GM21529 (cell line): ENCODE data around the gene CELF6.
"Not testable (repeated sequence)": the region's sequence is repeated elsewhere in the genome, so short reads cannot be mapped to it uniquely, and the experiment has no call there.

ENCODE experiments used
- ATAC-seq: cut with Tn5 transposase; IDR thresholded peaks from one replicate; pipeline ENCODE4 v1.9.1; 2021; ENCODE audit not compliant: unreplicated experiment

CELF6 gene

GRCh38 chr15:72318408-72318942 lies 1.5 kb downstream of the CELF6 start:
- ATAC-seq = no peak

GRCh38 chr15:72315706-72316370 lies 4.1 kb downstream of the CELF6 start:
- ATAC-seq = no peak

GRCh38 chr15:72313881-72314280 lies 6.1 kb downstream of the CELF6 start:
- no peak for ATAC-seq

GRCh38 chr15:72313448-72313840 lies 6.5 kb downstream of the CELF6 start:
- no peak for ATAC-seq

GRCh38 chr15:72312605-72313447 lies 7.1 kb downstream of the CELF6 start:
- ATAC-seq = peak; percentile 67

- ATAC-seq = no peak
Observed at GRCh38 chr15:72307026-72307425, 12.9 kb downstream of the CELF6 start.

GRCh38 chr15:72306211-72306785 lies 13.7 kb downstream of the CELF6 start:
- no peak for ATAC-seq

GRCh38 chr15:72304596-72304995 lies 15.4 kb downstream of the CELF6 start:
- ATAC-seq = no peak

- ATAC-seq = no peak
Observed at GRCh38 chr15:72302955-72303354, 17.0 kb downstream of the CELF6 start.

GRCh38 chr15:72289597-72290325 lies 30.2 kb downstream of the CELF6 start:
- no peak for ATAC-seq

- no peak for ATAC-seq
Observed at GRCh38 chr15:72288796-72289596, 31.0 kb downstream of the CELF6 start.

- ATAC-seq = no peak
Observed at GRCh38 chr15:72285927-72286516, 33.9 kb downstream of the CELF6 start.

GRCh38 chr15:72285402-72285801 lies 34.6 kb downstream of the CELF6 start:
- no peak for ATAC-seq

GRCh38 chr15:72284781-72285180 lies 35.2 kb downstream of the CELF6 start:
- no peak for ATAC-seq

- no peak for ATAC-seq
Observed at GRCh38 chr15:72281713-72282112, 38.2 kb downstream of the CELF6 start.

GRCh38 chr15:72280751-72281150 lies 39.2 kb downstream of the CELF6 start:
- ATAC-seq = no peak

- no peak for ATAC-seq
Observed at GRCh38 chr15:72278737-72279136, 41.2 kb downstream of the CELF6 start.

GRCh38 chr15:72276326-72276700 lies 43.6 kb downstream of the CELF6 start:
- no peak for ATAC-seq

- not testable (repeated sequence) for ATAC-seq
Observed at GRCh38 chr15:72275635-72276325, 44.2 kb downstream of the CELF6 start.
